Measurements from ENCODE around the gene JAK3. TPM values are rescaled to one million over a fixed set of nuclear protein-coding genes. Genes with fewer than 3 reads are reported as not detected.

JAK3 gene
- polyA plus RNA-seq, 3 donors: 13.8 to 44.6 (median 34.0) TPM

GRCh38 chr19:17843908-17844490 lies 3.8 kb downstream of the JAK3 start:
- Mint-ChIP-seq H3K4me3 (no peak overlapping the region), H3K27ac (peak overlapping the region in 4 of 7 donors; percentile 15 to 79 (median 30)), H3K4me1 (peaks cover 53% of the 10 kb centered on the region), H3K27me3 (ENCODE audit: low read depth in 3 of 3) (peaks cover 0 to 6% (median 2%) of the 10 kb centered on the region in 3 donors), H3K36me3 (peaks cover 37 to 52% of the 10 kb centered on the region in 2 donors), H3K9me3 (peaks cover 0 to 2% (median 0%) of the 10 kb centered on the region in 7 donors)
- H3K79me2 ChIP-seq (ENCODE audit: insufficient read depth, low read length): peaks cover 3% of the 10 kb centered on the region
- DNase-seq: no peak
- peaks cover 48 to 57% of the 10 kb centered on the region in 2 donors for H3K4me1 ChIP-seq (ENCODE audit: control insufficient read depth in 1 of 2, insufficient read depth in 2 of 2, low read length in 2 of 2)
- H4K20me1 ChIP-seq (ENCODE audit: insufficient read depth, low read length): peaks cover 17% of the 10 kb centered on the region
- no peak overlapping the region for H3K4me3 ChIP-seq (replicated peaks in 1 of 3; ENCODE audit: low read depth in 2 of 3, low read length in 3 of 3)
- peaks cover 27 to 39% of the 10 kb centered on the region in 2 donors for H3K36me3 ChIP-seq (replicated peaks in 1 of 2; ENCODE audit: control insufficient read depth in 1 of 2, insufficient read depth in 2 of 2, low read length in 2 of 2)
- no peak for TF ChIP-seq CTCF (IDR thresholded peaks at IDR 0.05)
- H3K9ac ChIP-seq (ENCODE audit: insufficient read depth, low read length, poor library complexity, severe bottlenecking): no peak overlapping the region
- 93% methylated on average over 14 of the region's 14 CpGs for WGBS (ENCODE audit: insufficient coverage)
- H3K4me2 ChIP-seq (replicated peaks; ENCODE audit: extremely low read depth, low read length, poor library complexity, severe bottlenecking): no peak overlapping the region
- H3K27me3 ChIP-seq (ENCODE audit: control insufficient read depth in 2 of 2, insufficient read depth in 2 of 2, low read length in 2 of 2): no peaks in the 10 kb centered on the region
- intact Hi-C loops (cut with micrococcal nuclease): no loop called here
- no peaks in the 10 kb centered on the region for H3K9me3 ChIP-seq (replicated peaks in 1 of 2; ENCODE audit: control insufficient read depth in 1 of 2, insufficient read depth in 1 of 2, low read length in 2 of 2)
- no peak overlapping the region for H2AFZ ChIP-seq (ENCODE audit: insufficient read depth, low read depth, low read length, poor library complexity, severe bottlenecking)
- no peak overlapping the region for H3K27ac ChIP-seq (ENCODE audit: low read depth in 1 of 2, low read length in 2 of 2)

GRCh38 chr19:17843292-17843827 lies 4.4 kb downstream of the JAK3 start:
- Histone ChIP-seq H3K27ac (ENCODE audit: low read depth in 1 of 2, low read length in 2 of 2) (no peak overlapping the region), H3K4me2 (replicated peaks; ENCODE audit: extremely low read depth, low read length, poor library complexity, severe bottlenecking) (no peak overlapping the region), H3K9me3 (replicated peaks in 1 of 2; ENCODE audit: control insufficient read depth in 1 of 2, insufficient read depth in 1 of 2, low read length in 2 of 2) (no peaks in the 10 kb centered on the region), H3K27me3 (ENCODE audit: control insufficient read depth in 2 of 2, insufficient read depth in 2 of 2, low read length in 2 of 2) (no peaks in the 10 kb centered on the region), H3K79me2 (ENCODE audit: insufficient read depth, low read length) (peaks cover 3% of the 10 kb centered on the region), H3K4me1 (ENCODE audit: control insufficient read depth in 1 of 2, insufficient read depth in 2 of 2, low read length in 2 of 2) (peaks cover 41 to 50% of the 10 kb centered on the region in 2 donors), H3K4me3 (replicated peaks in 1 of 3; ENCODE audit: low read depth in 2 of 3, low read length in 3 of 3) (peak overlapping the region in 1 of 3 experiments; percentile 20), H2AFZ (ENCODE audit: insufficient read depth, low read depth, low read length, poor library complexity, severe bottlenecking) (no peak overlapping the region), H3K9ac (ENCODE audit: insufficient read depth, low read length, poor library complexity, severe bottlenecking) (no peak overlapping the region), H4K20me1 (ENCODE audit: insufficient read depth, low read length) (peaks cover 17% of the 10 kb centered on the region), H3K36me3 (replicated peaks in 1 of 2; ENCODE audit: control insufficient read depth in 1 of 2, insufficient read depth in 2 of 2, low read length in 2 of 2) (peaks cover 30 to 45% of the 10 kb centered on the region in 2 donors)
- Mint-ChIP-seq H3K27ac (peak overlapping the region in 2 of 7 donors; percentile 15 to 37), H3K4me1 (peaks cover 46% of the 10 kb centered on the region), H3K9me3 (no peaks in the 10 kb centered on the region), H3K4me3 (no peak overlapping the region), H3K27me3 (ENCODE audit: low read depth in 3 of 3) (peaks cover 0 to 6% (median 2%) of the 10 kb centered on the region in 3 donors), H3K36me3 (peaks cover 41 to 58% of the 10 kb centered on the region in 2 donors)
- 57% methylated on average over 7 of the region's 9 CpGs for WGBS (ENCODE audit: insufficient coverage)
- DNase-seq: peak in 1 of 3 donors; percentile 7
- intact Hi-C loops (cut with micrococcal nuclease): no loop called here
- no peak for TF ChIP-seq CTCF (IDR thresholded peaks at IDR 0.05)
